Measurements from ENCODE around the gene LEFTY2.
A peak's percentile ranks its signal among the peaks of the same experiment; 100 is the strongest.
"Not testable (repeated sequence)": the region's sequence is repeated elsewhere in the genome, so short reads cannot be mapped to it uniquely, and the experiment has no call there.

LEFTY2 gene

GRCh38 chr1:225929462-225929861 is 11.6 kb downstream of the LEFTY2 start:
- H3K27ac Mint-ChIP-seq; H3K36me3 Mint-ChIP-seq; H3K9me3 Mint-ChIP-seq; H3K27me3 Mint-ChIP-seq; H3K4me1 Mint-ChIP-seq; DNase-seq (ENCODE audit: low spot score in 2 of 2); ATAC-seq (ENCODE audit: low read depth); H3K4me3 Mint-ChIP-seq: not testable (repeated sequence)

GRCh38 chr1:225928186-225929175 is 12.5 kb downstream of the LEFTY2 start:
- Mint-ChIP-seq H3K4me3 (no peak overlapping the region), H3K27me3 (no peaks in the 10 kb centered on the region), H3K36me3 (no peaks in the 10 kb centered on the region), H3K9me3 (no peaks in the 10 kb centered on the region), H3K27ac (no peak overlapping the region), H3K4me1 (no peaks in the 10 kb centered on the region)
- DNase-seq (ENCODE audit: low spot score in 2 of 2): no peak
- no peak for ATAC-seq (ENCODE audit: low read depth)

- H3K27me3 Mint-ChIP-seq: no peaks in the 10 kb centered on the region
- peaks cover 5% of the 10 kb centered on the region for H3K4me1 Mint-ChIP-seq
- DNase-seq (ENCODE audit: low spot score in 2 of 2) (no peak), ATAC-seq (ENCODE audit: low read depth) (no peak)
- no peak overlapping the region for H3K4me3 Mint-ChIP-seq
- H3K27ac Mint-ChIP-seq: peak overlapping the region; percentile 36
- H3K9me3 Mint-ChIP-seq: no peaks in the 10 kb centered on the region
- H3K36me3 Mint-ChIP-seq: no peaks in the 10 kb centered on the region
Measured at GRCh38 chr1:225926551-225927113, 14.4 kb downstream of the LEFTY2 start.

- Mint-ChIP-seq H3K9me3 (no peaks in the 10 kb centered on the region), H3K27ac (peak within 1 kb of the TSS; percentile 95), H3K27me3 (no peaks in the 10 kb centered on the region), H3K36me3 (peaks cover 12% of the 10 kb centered on the region), H3K4me3 (peak within 1 kb of the TSS; percentile 97), H3K4me1 (peaks cover 5% of the 10 kb centered on the region)
- DNase-seq (ENCODE audit: low spot score in 2 of 2) (peak; percentile 88 to 94), ATAC-seq (ENCODE audit: low read depth) (peak; percentile 97)
Measured at GRCh38 chr1:225923692-225924555, 17.1 kb downstream of the LEFTY2 start, which contains the start of gene PYCR2. PYCR2 (minus strand) TSS chr1:225924250; CDS start chr1:225924110, 140 bp downstream.

GRCh38 chr1:225923381-225923691 is 17.7 kb downstream of the LEFTY2 start:
- Mint-ChIP-seq H3K27me3 (no peaks in the 10 kb centered on the region), H3K4me3 (peak overlapping the region; percentile 97), H3K27ac (peak overlapping the region; percentile 95), H3K9me3 (no peaks in the 10 kb centered on the region), H3K4me1 (peaks cover 5% of the 10 kb centered on the region), H3K36me3 (peaks cover 12% of the 10 kb centered on the region)
- DNase-seq (ENCODE audit: low spot score in 2 of 2) (no peak), ATAC-seq (ENCODE audit: low read depth) (no peak)

- peaks cover 19% of the 10 kb centered on the region for H3K36me3 Mint-ChIP-seq
- ATAC-seq (ENCODE audit: low read depth): no peak
- peak overlapping the region; percentile 61 for H3K4me3 Mint-ChIP-seq
- no peak for DNase-seq (ENCODE audit: low spot score in 2 of 2)
- H3K4me1 Mint-ChIP-seq: peaks cover 5% of the 10 kb centered on the region
- no peaks in the 10 kb centered on the region for H3K27me3 Mint-ChIP-seq
- peak overlapping the region; percentile 38 for H3K27ac Mint-ChIP-seq
- H3K9me3 Mint-ChIP-seq: no peaks in the 10 kb centered on the region
Measured at GRCh38 chr1:225921734-225922709, 19.0 kb downstream of the LEFTY2 start.

- Mint-ChIP-seq H3K27ac (no peak overlapping the region), H3K27me3 (no peaks in the 10 kb centered on the region), H3K4me1 (peaks cover 5% of the 10 kb centered on the region), H3K4me3 (no peak overlapping the region), H3K9me3 (no peaks in the 10 kb centered on the region), H3K36me3 (peaks cover 21% of the 10 kb centered on the region)
- ATAC-seq (ENCODE audit: low read depth): no peak
- DNase-seq (ENCODE audit: low spot score in 2 of 2): no peak
Measured at GRCh38 chr1:225919906-225920305, 21.1 kb downstream of the LEFTY2 start.

- H3K4me3 Mint-ChIP-seq: no peak overlapping the region
- H3K4me1 Mint-ChIP-seq: peaks cover 5% of the 10 kb centered on the region
- H3K27me3 Mint-ChIP-seq: no peaks in the 10 kb centered on the region
- H3K27ac Mint-ChIP-seq: no peak overlapping the region
- no peaks in the 10 kb centered on the region for H3K9me3 Mint-ChIP-seq
- ATAC-seq (ENCODE audit: low read depth) (no peak), DNase-seq (ENCODE audit: low spot score in 2 of 2) (no peak)
- H3K36me3 Mint-ChIP-seq: peaks cover 21% of the 10 kb centered on the region
Measured at GRCh38 chr1:225918280-225918679, 22.7 kb downstream of the LEFTY2 start.

- H3K36me3 Mint-ChIP-seq: peaks cover 21% of the 10 kb centered on the region
- no peak for DNase-seq (ENCODE audit: low spot score in 2 of 2)
- H3K27ac Mint-ChIP-seq: no peak overlapping the region
- ATAC-seq (ENCODE audit: low read depth): no peak
- no peaks in the 10 kb centered on the region for H3K27me3 Mint-ChIP-seq
- H3K4me3 Mint-ChIP-seq: no peak overlapping the region
- H3K4me1 Mint-ChIP-seq: no peaks in the 10 kb centered on the region
- H3K9me3 Mint-ChIP-seq: no peaks in the 10 kb centered on the region
Measured at GRCh38 chr1:225917536-225917935, 23.5 kb downstream of the LEFTY2 start.

- H3K27me3 Mint-ChIP-seq: no peaks in the 10 kb centered on the region
- ATAC-seq (ENCODE audit: low read depth): no peak
- H3K9me3 Mint-ChIP-seq: no peaks in the 10 kb centered on the region
- no peak overlapping the region for H3K4me3 Mint-ChIP-seq
- H3K4me1 Mint-ChIP-seq: no peaks in the 10 kb centered on the region
- H3K27ac Mint-ChIP-seq: no peak overlapping the region
- DNase-seq (ENCODE audit: low spot score in 2 of 2): no peak
- peaks cover 21% of the 10 kb centered on the region for H3K36me3 Mint-ChIP-seq
Measured at GRCh38 chr1:225917101-225917500, 23.9 kb downstream of the LEFTY2 start.

- no peak overlapping the region for H3K4me3 Mint-ChIP-seq
- DNase-seq (ENCODE audit: low spot score in 2 of 2) (no peak), ATAC-seq (ENCODE audit: low read depth) (no peak)
- H3K27me3 Mint-ChIP-seq: no peaks in the 10 kb centered on the region
- H3K27ac Mint-ChIP-seq: no peak overlapping the region
- peaks cover 5% of the 10 kb centered on the region for H3K4me1 Mint-ChIP-seq
- no peaks in the 10 kb centered on the region for H3K9me3 Mint-ChIP-seq
- H3K36me3 Mint-ChIP-seq: peaks cover 16% of the 10 kb centered on the region
Measured at GRCh38 chr1:225915538-225915991, 25.5 kb downstream of the LEFTY2 start.

- peaks cover 11% of the 10 kb centered on the region for H3K4me1 Mint-ChIP-seq
- DNase-seq (ENCODE audit: low spot score in 2 of 2): no peak
- H3K27ac Mint-ChIP-seq: no peak overlapping the region
- H3K36me3 Mint-ChIP-seq: peaks cover 14% of the 10 kb centered on the region
- H3K9me3 Mint-ChIP-seq: no peaks in the 10 kb centered on the region
- H3K4me3 Mint-ChIP-seq: no peak overlapping the region
- H3K27me3 Mint-ChIP-seq: no peaks in the 10 kb centered on the region
- no peak for ATAC-seq (ENCODE audit: low read depth)
Measured at GRCh38 chr1:225914947-225915346, 26.1 kb downstream of the LEFTY2 start.

GRCh38 chr1:225914391-225914790 is 26.6 kb downstream of the LEFTY2 start:
- Mint-ChIP-seq H3K4me3 (no peak overlapping the region), H3K27ac (no peak overlapping the region), H3K9me3 (no peaks in the 10 kb centered on the region), H3K36me3 (peaks cover 10% of the 10 kb centered on the region), H3K27me3 (no peaks in the 10 kb centered on the region), H3K4me1 (peaks cover 16% of the 10 kb centered on the region)
- DNase-seq (ENCODE audit: low spot score in 2 of 2) (no peak), ATAC-seq (ENCODE audit: low read depth) (no peak)

All from memory B cell (primary cell).